ENCODE data around the gene GCKR.

DNA sequence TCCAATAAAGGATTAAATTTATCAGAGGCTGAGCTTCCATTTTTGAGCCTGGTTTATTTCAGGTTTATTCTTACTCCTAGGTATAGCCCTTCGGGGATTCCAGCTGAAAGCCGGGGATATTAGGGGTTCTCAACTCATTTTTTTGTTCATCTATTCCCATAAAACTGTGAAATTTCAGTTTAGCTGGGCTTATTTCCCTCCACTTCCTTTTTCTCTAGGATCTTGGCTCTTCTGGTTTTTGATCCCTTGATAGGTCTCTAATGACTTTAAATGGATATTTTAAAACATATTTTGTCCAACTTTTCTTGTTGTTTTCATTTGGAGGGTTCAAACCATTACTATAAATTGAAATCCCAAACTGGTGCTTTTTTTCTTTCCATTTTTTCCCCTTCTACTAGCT is 62.6 kb downstream of the GCKR start:
- no peak for TF ChIP-seq POLR2A (IDR thresholded peaks at IDR 0.05)
- TF ChIP-seq, protein P1, sequence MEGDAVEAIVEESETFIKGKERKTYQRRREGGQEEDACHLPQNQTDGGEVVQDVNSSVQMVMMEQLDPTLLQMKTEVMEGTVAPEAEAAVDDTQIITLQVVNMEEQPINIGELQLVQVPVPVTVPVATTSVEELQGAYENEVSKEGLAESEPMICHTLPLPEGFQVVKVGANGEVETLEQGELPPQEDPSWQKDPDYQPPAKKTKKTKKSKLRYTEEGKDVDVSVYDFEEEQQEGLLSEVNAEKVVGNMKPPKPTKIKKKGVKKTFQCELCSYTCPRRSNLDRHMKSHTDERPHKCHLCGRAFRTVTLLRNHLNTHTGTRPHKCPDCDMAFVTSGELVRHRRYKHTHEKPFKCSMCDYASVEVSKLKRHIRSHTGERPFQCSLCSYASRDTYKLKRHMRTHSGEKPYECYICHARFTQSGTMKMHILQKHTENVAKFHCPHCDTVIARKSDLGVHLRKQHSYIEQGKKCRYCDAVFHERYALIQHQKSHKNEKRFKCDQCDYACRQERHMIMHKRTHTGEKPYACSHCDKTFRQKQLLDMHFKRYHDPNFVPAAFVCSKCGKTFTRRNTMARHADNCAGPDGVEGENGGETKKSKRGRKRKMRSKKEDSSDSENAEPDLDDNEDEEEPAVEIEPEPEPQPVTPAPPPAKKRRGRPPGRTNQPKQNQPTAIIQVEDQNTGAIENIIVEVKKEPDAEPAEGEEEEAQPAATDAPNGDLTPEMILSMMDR (IDR thresholded peaks at IDR 0.05 in 8 of 11, conservative IDR thresholded peaks at IDR 0.05 in 3 of 11), result no peak
